Mononuclear cell (primary cell): ENCODE measurements around the gene OBSCN. TPM values are rescaled to one million over a fixed set of nuclear protein-coding genes. Genes with fewer than 3 reads are reported as not detected.
"Not testable (repeated sequence)": the region's sequence is repeated elsewhere in the genome, so short reads cannot be mapped to it uniquely, and the experiment has no call there.

Source experiments
- H3K27me3 ChIP-seq: 2 replicates; pipeline ENCODE4 v1.6.0; 2011; ENCODE audit warnings: low read length, control low read depth; ENCODE audit not compliant: insufficient read depth
- H3K4me1 ChIP-seq: 2 replicates; pipeline ENCODE4 v1.5.1; 2011; ENCODE audit warnings: mild to moderate bottlenecking, low read length, control low read depth; ENCODE audit not compliant: insufficient read depth
- H3K4me3 ChIP-seq: 2 replicates; pipeline ENCODE4 v1.5.1; 2011; ENCODE audit warnings: mild to moderate bottlenecking, low read length, moderate library complexity
- H3K9me3 ChIP-seq: 2 replicates; pipeline ENCODE4 v1.5.1; 2011; ENCODE audit warnings: low read depth, mild to moderate bottlenecking, control low read depth, low read length
- total RNA-seq: library from RNA; depleted of rRNA; stranded (reverse); fragments of >200 nt; gene quantifications from one replicate; pipeline ENCODE4 v1.2.3, GENCODE V29; 2012

The OBSCN gene
- total RNA-seq, 1 donor: 26.3 TPM

DNA sequence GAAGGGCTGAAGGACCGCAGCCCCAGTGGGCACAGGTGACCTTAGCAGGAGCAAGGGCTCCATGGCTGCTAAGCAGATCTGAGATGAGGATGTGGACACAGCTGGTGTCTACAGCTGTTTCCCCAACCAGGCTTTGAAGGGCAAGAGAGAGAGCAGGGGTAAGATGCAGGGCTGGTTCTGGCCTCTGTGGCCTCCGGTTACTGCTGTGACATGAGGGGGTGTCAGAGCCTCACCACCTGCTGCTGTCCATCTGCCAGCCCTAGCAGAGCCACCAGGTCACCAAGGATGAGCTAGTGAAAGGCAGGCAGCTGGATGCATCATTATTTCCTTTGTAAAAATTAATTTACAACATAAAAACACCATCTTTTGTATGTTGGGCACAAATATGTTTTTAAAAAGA lies 33.4 kb downstream of the OBSCN start:
- no peaks in the 10 kb centered on the region for H3K4me1 ChIP-seq
- H3K4me3 ChIP-seq: no peak overlapping the region
- H3K9me3 ChIP-seq: peaks cover 17% of the 10 kb centered on the region
- no peaks in the 10 kb centered on the region for H3K27me3 ChIP-seq

- Histone ChIP-seq H3K4me1 (no peaks in the 10 kb centered on the region), H3K4me3 (no peak overlapping the region), H3K27me3 (no peaks in the 10 kb centered on the region), H3K9me3 (peaks cover 17% of the 10 kb centered on the region)
Observed at GRCh38 chr1:228242409-228242808, 34.6 kb downstream of the OBSCN start.

DNA sequence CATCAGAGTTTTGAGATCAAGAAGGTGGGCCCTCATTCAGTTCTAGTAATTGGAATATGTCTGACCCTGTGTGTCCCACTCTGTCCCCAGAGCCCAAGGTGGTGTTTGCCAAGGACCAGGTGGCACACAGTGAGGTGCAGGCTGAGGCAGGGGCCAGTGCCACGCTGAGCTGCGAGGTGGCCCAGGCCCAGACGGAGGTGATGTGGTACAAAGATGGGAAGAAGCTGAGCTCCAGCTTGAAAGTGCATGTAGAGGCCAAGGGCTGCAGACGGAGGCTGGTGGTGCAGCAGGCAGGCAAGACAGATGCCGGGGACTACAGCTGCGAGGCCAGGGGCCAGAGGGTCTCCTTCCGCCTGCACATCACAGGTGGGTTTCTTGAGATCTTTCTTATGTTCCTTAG lies 35.2 kb downstream of the OBSCN start:
- Histone ChIP-seq H3K27me3 (no peaks in the 10 kb centered on the region), H3K4me1 (no peaks in the 10 kb centered on the region), H3K9me3 (peaks cover 17% of the 10 kb centered on the region), H3K4me3 (no peak overlapping the region)

GRCh38 chr1:228243989-228244388 lies 36.1 kb downstream of the OBSCN start:
- H3K4me1 ChIP-seq, H3K27me3 ChIP-seq, H3K4me3 ChIP-seq: not testable (repeated sequence)
- H3K9me3 ChIP-seq: peaks cover 17% of the 10 kb centered on the region

GRCh38 chr1:228245111-228245510 lies 37.3 kb downstream of the OBSCN start:
- peaks cover 17% of the 10 kb centered on the region for H3K9me3 ChIP-seq
- H3K4me3 ChIP-seq: no peak overlapping the region
- H3K27me3 ChIP-seq: no peaks in the 10 kb centered on the region
- no peaks in the 10 kb centered on the region for H3K4me1 ChIP-seq

- Histone ChIP-seq H3K4me1 (no peaks in the 10 kb centered on the region), H3K4me3 (no peak overlapping the region), H3K9me3 (peaks cover 17% of the 10 kb centered on the region), H3K27me3 (no peaks in the 10 kb centered on the region)
Observed at GRCh38 chr1:228246216-228246900, 38.5 kb downstream of the OBSCN start.

DNA sequence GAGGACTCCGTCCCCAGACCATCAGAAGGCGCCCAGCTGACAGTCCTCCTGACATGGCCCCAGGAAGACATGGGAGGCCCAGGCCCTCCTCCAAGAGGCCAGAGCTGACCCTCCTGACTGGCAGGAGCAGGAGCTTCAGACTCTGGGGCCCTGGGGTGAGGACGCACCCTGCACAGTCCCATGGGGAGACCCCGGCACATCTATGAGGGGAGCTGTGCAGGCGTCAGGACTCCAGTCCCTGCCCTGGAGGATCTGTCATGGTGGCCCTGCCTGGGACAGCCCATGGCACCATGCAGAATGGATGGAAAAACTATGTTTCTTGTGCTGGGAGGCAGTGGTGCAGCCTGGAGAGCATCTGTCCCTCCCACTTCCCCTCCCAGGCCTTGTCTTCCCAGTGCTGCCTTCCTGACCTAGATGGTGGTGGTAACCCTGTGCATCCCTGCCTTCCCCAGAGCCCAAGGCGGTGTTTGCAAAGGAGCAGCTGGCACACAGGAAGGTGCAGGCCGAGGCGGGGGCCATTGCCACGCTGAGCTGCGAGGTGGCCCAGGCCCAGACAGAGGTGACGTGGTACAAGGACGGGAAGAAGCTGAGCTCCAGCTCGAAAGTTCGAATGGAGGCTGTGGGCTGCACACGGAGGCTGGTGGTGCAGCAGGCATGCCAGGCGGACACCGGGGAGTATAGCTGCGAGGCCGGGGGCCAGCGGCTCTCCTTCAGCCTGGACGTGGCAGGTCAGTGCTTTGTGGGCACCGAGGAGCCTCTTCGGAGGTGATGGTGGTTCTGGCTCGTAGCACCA lies 41.9 kb downstream of the OBSCN start:
- no peaks in the 10 kb centered on the region for H3K9me3 ChIP-seq
- no peaks in the 10 kb centered on the region for H3K4me1 ChIP-seq
- H3K27me3 ChIP-seq: no peaks in the 10 kb centered on the region
- H3K4me3 ChIP-seq: no peak overlapping the region

DNA sequence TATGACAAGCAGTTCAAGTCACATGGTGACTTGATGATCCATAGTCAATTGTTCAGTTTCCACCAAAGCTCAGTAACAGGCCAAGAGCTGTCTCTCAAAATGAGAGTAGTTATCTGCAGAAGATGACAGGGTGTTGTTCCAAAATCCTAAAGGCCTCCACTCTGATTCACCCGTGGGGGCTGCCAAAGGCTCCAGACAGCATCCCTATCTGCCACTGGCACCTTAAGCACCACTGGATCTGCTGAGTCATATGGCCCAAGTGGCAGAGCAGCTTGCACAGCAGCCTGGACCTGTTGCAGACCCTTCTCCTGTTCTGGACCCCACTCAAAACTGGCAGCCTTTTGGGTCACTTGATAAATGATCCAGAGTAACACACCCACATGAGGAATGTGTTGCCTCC lies 44.6 kb downstream of the OBSCN start:
- H3K9me3 ChIP-seq, H3K4me1 ChIP-seq, H3K27me3 ChIP-seq, H3K4me3 ChIP-seq: not testable (repeated sequence)

- H3K4me3 ChIP-seq: no peak overlapping the region
- peaks cover under 1% of the 10 kb centered on the region for H3K9me3 ChIP-seq
- H3K27me3 ChIP-seq: no peaks in the 10 kb centered on the region
- H3K4me1 ChIP-seq: no peaks in the 10 kb centered on the region
Observed at GRCh38 chr1:228256626-228257375, 49.0 kb downstream of the OBSCN start.

DNA sequence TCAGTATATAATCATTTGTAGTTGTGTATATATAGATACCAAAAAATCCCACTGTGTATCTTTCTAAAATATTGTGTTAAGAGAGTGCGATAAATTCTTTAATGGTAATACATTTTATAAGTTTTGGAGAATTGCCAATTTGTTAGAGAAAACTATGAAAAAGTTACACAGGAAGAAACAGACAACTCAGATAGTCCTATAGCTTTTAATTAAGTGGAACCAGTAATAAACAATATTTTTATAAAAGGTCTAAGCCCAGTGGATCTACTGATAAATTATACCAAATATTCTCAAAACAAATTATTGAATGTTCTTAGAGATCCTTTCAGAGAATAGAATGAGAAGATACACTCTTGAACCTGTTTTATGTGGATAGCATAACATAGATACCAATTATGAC lies 50.6 kb downstream of the OBSCN start:
- no peak overlapping the region for H3K4me3 ChIP-seq
- H3K9me3 ChIP-seq: peaks cover 7% of the 10 kb centered on the region
- H3K4me1 ChIP-seq: no peaks in the 10 kb centered on the region
- no peaks in the 10 kb centered on the region for H3K27me3 ChIP-seq

DNA sequence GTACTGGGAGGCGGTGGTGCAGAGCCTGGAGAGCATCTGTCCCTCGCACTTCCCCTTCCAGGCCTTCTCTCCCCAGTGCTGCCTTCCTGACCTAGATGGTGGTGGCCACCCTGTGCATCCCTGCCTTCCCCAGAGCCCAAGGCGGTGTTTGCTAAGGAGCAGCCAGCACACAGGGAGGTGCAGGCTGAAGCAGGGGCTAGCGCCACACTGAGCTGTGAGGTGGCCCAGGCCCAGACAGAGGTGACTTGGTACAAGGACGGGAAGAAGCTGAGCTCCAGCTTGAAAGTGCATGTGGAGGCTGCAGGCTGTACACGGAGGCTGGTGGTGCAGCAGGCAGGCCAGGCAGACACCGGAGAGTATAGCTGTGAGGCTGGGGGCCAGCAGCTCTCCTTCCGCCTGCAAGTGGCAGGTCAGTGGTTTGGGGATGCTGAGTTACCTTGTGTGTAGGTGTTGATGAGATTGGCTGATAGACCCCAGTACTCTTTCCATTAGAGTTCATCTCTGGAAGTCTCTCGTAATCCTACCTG lies 51.6 kb downstream of the OBSCN start:
- H3K9me3 ChIP-seq: peaks cover 7% of the 10 kb centered on the region
- no peaks in the 10 kb centered on the region for H3K4me1 ChIP-seq
- no peaks in the 10 kb centered on the region for H3K27me3 ChIP-seq
- no peak overlapping the region for H3K4me3 ChIP-seq

DNA sequence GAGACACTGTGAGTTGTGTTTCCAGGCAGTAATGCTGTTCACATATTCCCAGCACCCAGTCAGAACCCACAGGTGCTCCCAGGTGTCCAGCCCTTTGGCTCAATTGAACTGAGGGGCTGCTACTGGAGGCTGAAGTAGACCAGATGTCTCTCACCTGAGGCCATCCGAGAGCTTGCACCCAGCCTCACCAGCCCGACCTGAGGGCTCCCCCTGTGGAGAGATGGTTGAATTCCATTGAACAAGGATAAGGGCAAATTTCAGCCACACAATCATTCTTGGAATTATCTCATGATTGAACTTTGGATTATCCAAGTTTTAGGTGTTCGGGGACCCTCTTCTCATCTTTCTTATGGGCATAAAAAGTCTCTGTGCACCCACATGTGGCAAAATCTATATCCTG lies 52.1 kb downstream of the OBSCN start:
- Histone ChIP-seq H3K4me3 (no peak overlapping the region), H3K27me3 (no peaks in the 10 kb centered on the region), H3K4me1 (no peaks in the 10 kb centered on the region), H3K9me3 (peaks cover 7% of the 10 kb centered on the region)

- Histone ChIP-seq H3K27me3 (no peaks in the 10 kb centered on the region), H3K9me3 (peaks cover 7% of the 10 kb centered on the region), H3K4me1 (no peaks in the 10 kb centered on the region), H3K4me3 (no peak overlapping the region)
Observed at GRCh38 chr1:228261706-228262105, 53.9 kb downstream of the OBSCN start.

DNA sequence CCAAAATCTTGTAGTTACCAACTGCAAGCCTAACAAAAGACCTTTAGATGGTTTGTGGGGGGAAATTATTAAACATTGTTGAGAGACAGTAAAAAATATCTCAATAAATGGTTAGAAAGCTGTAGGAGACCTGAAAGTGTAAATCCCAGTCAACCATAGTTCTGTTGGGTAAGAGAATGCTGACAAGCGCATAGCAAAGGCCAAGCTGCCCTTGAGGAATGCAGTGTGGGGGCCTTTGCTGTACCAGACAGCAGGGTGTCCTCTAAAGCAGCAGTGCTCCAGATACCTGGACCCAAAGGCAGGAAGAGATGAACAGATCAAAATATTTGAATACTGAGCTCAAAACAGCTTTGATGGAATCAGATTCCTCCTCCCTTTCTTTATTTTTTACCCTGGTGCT lies 54.6 kb downstream of the OBSCN start:
- H3K27me3 ChIP-seq: no peaks in the 10 kb centered on the region
- peaks cover 7% of the 10 kb centered on the region for H3K9me3 ChIP-seq
- H3K4me3 ChIP-seq: no peak overlapping the region
- no peaks in the 10 kb centered on the region for H3K4me1 ChIP-seq

DNA sequence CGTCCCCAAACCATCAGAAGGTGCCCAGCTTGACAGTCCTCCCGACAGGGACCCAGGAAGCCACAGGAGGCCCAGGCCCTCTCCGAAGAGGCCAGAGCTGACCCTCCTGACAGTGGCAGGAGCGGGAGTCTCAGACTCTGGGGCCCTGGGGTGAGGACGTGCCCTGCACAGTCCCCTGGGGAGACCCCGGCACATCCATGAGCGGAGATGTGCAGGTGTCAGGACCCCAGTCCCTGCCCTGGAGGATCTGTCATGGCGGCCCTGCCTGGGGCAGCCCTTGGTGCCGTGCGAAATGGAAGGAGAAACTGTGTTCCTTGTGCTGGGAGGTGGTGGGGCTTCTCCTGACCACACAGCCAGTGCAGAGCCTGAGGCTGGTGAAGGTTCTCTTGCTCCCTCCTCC lies 55.8 kb downstream of the OBSCN start:
- Histone ChIP-seq H3K4me3 (no peak overlapping the region), H3K4me1 (no peaks in the 10 kb centered on the region), H3K27me3 (no peaks in the 10 kb centered on the region), H3K9me3 (peaks cover 7% of the 10 kb centered on the region)
